GM12878 (cell line): ENCODE data around the gene ZER1. TPM values are rescaled to one million over a fixed set of nuclear protein-coding genes. Genes with fewer than 3 reads are reported as not detected.

Experiments
- ATAC-seq: fragments of 200-7000 bp; cut with Tn5 transposase; 3 replicates; pipeline ENCODE4 v1.9.1; 2020; ENCODE audit warnings: mild to moderate bottlenecking, moderate library complexity
- BruUV-seq: library from RNA; stranded (reverse); fragments of 400-500 nt; replicated peaks from 2 replicates; lab custom pipeline; 2021; lab: Mats Ljungman, UMichigan
- CTCF ChIA-PET: fragments of 300-600 bp; sonication (Branson Sonifier 250); formaldehyde crosslinking; extraction: SDS; loops from one replicate; lab custom pipeline; 2021; ENCODE audit warnings: inconsistent platforms; lab: Yijun Ruan, JAX
- POLR2A ChIA-PET: fragments of 350-600 bp; formaldehyde crosslinking; extraction: SDS; loops from one replicate; lab custom pipeline; 2021; ENCODE audit warnings: inconsistent platforms; lab: Charles Lee
- RAD21 ChIA-PET: fragments of 300-600 bp; sonication (Branson Sonifier 250); formaldehyde crosslinking; loops from one replicate; lab custom pipeline; 2023; ENCODE audit warnings: antibody characterized with exemption; ENCODE audit not compliant: unreplicated experiment; lab: Charles Lee
- SMC1A ChIA-PET: fragments of 300-600 bp; sonication (Branson Sonifier 250); formaldehyde crosslinking; loops from one replicate; lab custom pipeline; 2023; ENCODE audit not compliant: unreplicated experiment, uncharacterized antibody; lab: Charles Lee
- DNase-seq: peaks from one replicate; pipeline ENCODE4 v3.0.0-alpha.2; 2011; ENCODE audit warnings: low read depth, low spot score
- FAIRE-seq: peaks from 3 replicates; lab custom pipeline; 2011; peaks lifted over from hg19 to GRCh38; lab: Jason Lieb, UNC
- H2AFZ ChIP-seq: 2 replicates; pipeline ENCODE4 v1.6.0; 2011; ENCODE audit warnings: low read depth, low read length, control low read depth; ENCODE audit not compliant: control insufficient read depth
- H3K27ac ChIP-seq: 2 replicates; pipeline ENCODE4 v1.5.1; 2011; ENCODE audit warnings: control low read depth; ENCODE audit not compliant: control insufficient read depth, insufficient read depth
- H3K27me3 ChIP-seq, 2 experiments: replicated peaks in 1 of 2; 2 replicates each; pipeline versions ENCODE4 v1.6.0 to v1.6.1; 2011; ENCODE audit warnings: low read length in 1 of 2; ENCODE audit not compliant: control insufficient read depth in 2 of 2, insufficient read depth in 2 of 2
- H3K36me3 ChIP-seq, 2 experiments: 2 replicates each; pipeline ENCODE4 v1.5.1; 2011; ENCODE audit warnings: low read length in 1 of 2; ENCODE audit not compliant: control insufficient read depth in 2 of 2, insufficient read depth in 2 of 2
- H3K4me1 ChIP-seq: 2 replicates; pipeline ENCODE4 v1.6.1; 2011; ENCODE audit warnings: mild to moderate bottlenecking, low read length, moderate library complexity, mixed read lengths; ENCODE audit not compliant: control insufficient read depth, insufficient read depth
- H3K4me2 ChIP-seq: 2 replicates; pipeline ENCODE4 v1.6.0; 2011; ENCODE audit warnings: control low read depth; ENCODE audit not compliant: control insufficient read depth, insufficient read depth
- H3K4me3 ChIP-seq: fragments of 200-600 bp; sonication (generic); 2 replicates; pipeline ENCODE4 v1.5.1; 2016
- H3K79me2 ChIP-seq: 2 replicates; pipeline ENCODE4 v1.6.0; 2011; ENCODE audit warnings: low read length; ENCODE audit not compliant: control insufficient read depth, insufficient read depth
- H3K9ac ChIP-seq: 2 replicates; pipeline ENCODE4 v1.8.0; 2011; ENCODE audit warnings: low read length, control low read depth, mixed read lengths; ENCODE audit not compliant: control insufficient read depth, insufficient read depth
- H3K9me3 ChIP-seq: replicated peaks from 3 replicates; pipeline ENCODE4 v1.5.1; 2011; ENCODE audit warnings: mild to moderate bottlenecking, low read length; ENCODE audit not compliant: control insufficient read depth, insufficient read depth
- H4K20me1 ChIP-seq: 2 replicates; pipeline ENCODE4 v1.6.0; 2011; ENCODE audit not compliant: control insufficient read depth, insufficient read depth
- BCL11A ChIP-seq: IDR thresholded peaks from 2 replicates; pipeline ENCODE4 v1.6.1; 2011; ENCODE audit warnings: low read depth, low read length
- BCL3 ChIP-seq: IDR thresholded peaks from 2 replicates; pipeline ENCODE4 v1.6.1; 2011; ENCODE audit warnings: borderline replicate concordance, low read depth, mild to moderate bottlenecking, moderate library complexity, low read length; ENCODE audit not compliant: insufficient read depth, poor library complexity, severe bottlenecking
- CBX3 ChIP-seq: fragments of 200-600 bp; sonication (generic); IDR thresholded peaks from 2 replicates; pipeline ENCODE4 v1.6.1; 2016; ENCODE audit warnings: low read depth, borderline replicate concordance
- CEBPZ ChIP-seq: fragments of 150-350 bp; IDR thresholded peaks from 2 replicates; pipeline ENCODE4 v1.6.1; 2016; ENCODE audit warnings: low read depth, low read length
- CREB1 ChIP-seq: IDR thresholded peaks from 2 replicates; pipeline ENCODE4 v1.6.1; 2012; ENCODE audit warnings: low read depth, mild to moderate bottlenecking, inconsistent platforms
- HDAC6 ChIP-seq: fragments of 200-600 bp; sonication (generic); IDR thresholded peaks from one replicate; pipeline ENCODE4 v1.8.0; 2017; ENCODE audit warnings: antibody characterized with exemption; ENCODE audit not compliant: unreplicated experiment
- HDGF ChIP-seq: fragments of 450-650 bp; IDR thresholded peaks from 2 replicates; pipeline ENCODE4 v1.6.1; 2016; ENCODE audit warnings: antibody characterized with exemption
- NFYA ChIP-seq: IDR thresholded peaks from 2 replicates; pipeline ENCODE4 v1.6.1; 2011; ENCODE audit warnings: low read depth, mild to moderate bottlenecking, low read length, improper control_type of control experiment, borderline replicate concordance
- PKNOX1 ChIP-seq: fragments of 450-650 bp; IDR thresholded peaks from 2 replicates; pipeline ENCODE4 v1.6.1; 2016; ENCODE audit warnings: mild to moderate bottlenecking
- RCOR1 ChIP-seq: conservative IDR thresholded peaks from 2 replicates; pipeline ENCODE4 v1.6.1; 2012; ENCODE audit warnings: low read depth, low read length, improper control_type of control experiment
- STAT1 ChIP-seq: fragments of 450-650 bp; conservative IDR thresholded peaks from 2 replicates; pipeline ENCODE4 v1.6.1; 2014; ENCODE audit warnings: antibody characterized with exemption, mild to moderate bottlenecking
- SUZ12 ChIP-seq: fragments of 200-600 bp; sonication (generic); IDR thresholded peaks from one replicate; pipeline ENCODE4 v1.6.1; 2018; ENCODE audit warnings: antibody characterized with exemption, mild to moderate bottlenecking; ENCODE audit not compliant: unreplicated experiment
- ZNF207 ChIP-seq: fragments of 450-650 bp; IDR thresholded peaks from 2 replicates; pipeline ENCODE4 v1.6.1; 2014; ENCODE audit warnings: antibody characterized with exemption, mild to moderate bottlenecking, borderline replicate concordance
- WGBS: methylation state at CpG from one replicate; pipeline ENCODE4 v1.1.6; 2016; ENCODE audit warnings: low lambda C conversion rate; ENCODE audit not compliant: insufficient replicate concordance, insufficient coverage; ENCODE audit errors: missing lambda C conversion rate; 5-methylcytosine and 5-hydroxymethylcytosine counted together
- in situ Hi-C: fragments of 300-500 bp; cut with MboI; formaldehyde crosslinking; loops from 9 replicates; pipeline ENCODE4 v1.14.3; 2018; ENCODE audit warnings: mixed read lengths
- intact Hi-C: fragments of 100-400 bp; cut with micrococcal nuclease; formaldehyde crosslinking; loops from one replicate; pipeline ENCODE4 v1.14.2; 2022; ENCODE audit not compliant: unreplicated experiment
- polyA plus RNA-seq, 11 experiments: library from polyadenylated mRNA; depleted of rRNA in 4 of 11; unstranded in 6 of 11; stranded (reverse) in 5 of 11; fragments of >200 nt; fragmentation: Nextera tagmentation in 4 of 11; fragmentation: Illumina TruSeq in 1 of 11; extraction: Ambion mirVana in 4 of 11; extraction: Trizol in 1 of 11; gene quantifications; 1 replicate in 1 of 11; 2 replicates in 10 of 11; pipeline versions ENCODE4 v1.2.1 to v1.2.3, GENCODE V29; 2011 to 2016; ENCODE audit warnings: inconsistent platforms in 2 of 11, missing spikeins in 2 of 11, low read depth in 1 of 11
- total RNA-seq, 4 experiments: library from RNA; depleted of rRNA in 3 of 4; stranded (reverse); fragments of >200 nt in 3 of 4; fragmentation: Illumina TruSeq in 1 of 4; extraction: Trizol in 1 of 4; gene quantifications; 2 replicates each; pipeline versions ENCODE4 v1.2.1 to v1.2.3, GENCODE V29; 2013 to 2021
- TF ChIP-seq, protein P1 (sequence below): fragments of 450-650 bp; IDR thresholded peaks from 2 replicates; pipeline ENCODE4 v1.6.1; 2017; ENCODE audit warnings: mild to moderate bottlenecking, moderate library complexity

Gene ZER1
- total and polyA plus RNA-seq, 10 of the 15 experiments (the other 5 are each of a cell fraction or from before 2014, with no cell fraction given) = 0.32 to 16.9 (median 7.9) TPM

- intact Hi-C loops (loop anchor here (5.0 kb wide), 1 partner anchor 226 kb away; the partner anchor contains the start of genes DOLK and NUP188), in situ Hi-C loops (no loop called here)
- BruUV-seq = no TSS peak
- ATAC-seq (no peak), DNase-seq (no peak), FAIRE-seq (no peak)
- H3K4me2 ChIP-seq = no peak overlapping the region
- ChIA-PET RAD21 (no interaction called here), POLR2A (interaction anchor here (0.5 to 1.4 kb wide), 2 partner anchors 16 to 75 kb away, joined by 3 to 4 read pairs; no protein-coding TSS in a partner anchor), CTCF (no interaction called here), SMC1A (no interaction called here)
- peaks cover 5% of the 10 kb centered on the region for H3K4me1 ChIP-seq
- H3K9me3 ChIP-seq = no peaks in the 10 kb centered on the region
- H3K27ac ChIP-seq = no peak overlapping the region
- no peak overlapping the region for H3K9ac ChIP-seq
- H4K20me1 ChIP-seq = no peaks in the 10 kb centered on the region
- H3K4me3 ChIP-seq = no peak overlapping the region
- H3K79me2 ChIP-seq = peaks cover 20% of the 10 kb centered on the region
- no peak overlapping the region for H2AFZ ChIP-seq
- 95% methylated on average over 22 of the region's 22 CpGs for WGBS
- H3K27me3 ChIP-seq = no peaks in the 10 kb centered on the region
- peaks cover 0 to 4% of the 10 kb centered on the region in 2 experiments; a peak in 2 of 4 replicates for H3K36me3 ChIP-seq
- TF ChIP-seq ZNF207 (no peak), HDGF (no peak), NFYA (no peak), PKNOX1 (no peak), CEBPZ (no peak), HDAC6 (no peak), BCL11A (no peak), BCL3 (no peak), CREB1 (no peak), SUZ12 (no peak), CBX3 (no peak), RCOR1 (no peak), STAT1 (no peak)
- TF ChIP-seq, protein P1, sequence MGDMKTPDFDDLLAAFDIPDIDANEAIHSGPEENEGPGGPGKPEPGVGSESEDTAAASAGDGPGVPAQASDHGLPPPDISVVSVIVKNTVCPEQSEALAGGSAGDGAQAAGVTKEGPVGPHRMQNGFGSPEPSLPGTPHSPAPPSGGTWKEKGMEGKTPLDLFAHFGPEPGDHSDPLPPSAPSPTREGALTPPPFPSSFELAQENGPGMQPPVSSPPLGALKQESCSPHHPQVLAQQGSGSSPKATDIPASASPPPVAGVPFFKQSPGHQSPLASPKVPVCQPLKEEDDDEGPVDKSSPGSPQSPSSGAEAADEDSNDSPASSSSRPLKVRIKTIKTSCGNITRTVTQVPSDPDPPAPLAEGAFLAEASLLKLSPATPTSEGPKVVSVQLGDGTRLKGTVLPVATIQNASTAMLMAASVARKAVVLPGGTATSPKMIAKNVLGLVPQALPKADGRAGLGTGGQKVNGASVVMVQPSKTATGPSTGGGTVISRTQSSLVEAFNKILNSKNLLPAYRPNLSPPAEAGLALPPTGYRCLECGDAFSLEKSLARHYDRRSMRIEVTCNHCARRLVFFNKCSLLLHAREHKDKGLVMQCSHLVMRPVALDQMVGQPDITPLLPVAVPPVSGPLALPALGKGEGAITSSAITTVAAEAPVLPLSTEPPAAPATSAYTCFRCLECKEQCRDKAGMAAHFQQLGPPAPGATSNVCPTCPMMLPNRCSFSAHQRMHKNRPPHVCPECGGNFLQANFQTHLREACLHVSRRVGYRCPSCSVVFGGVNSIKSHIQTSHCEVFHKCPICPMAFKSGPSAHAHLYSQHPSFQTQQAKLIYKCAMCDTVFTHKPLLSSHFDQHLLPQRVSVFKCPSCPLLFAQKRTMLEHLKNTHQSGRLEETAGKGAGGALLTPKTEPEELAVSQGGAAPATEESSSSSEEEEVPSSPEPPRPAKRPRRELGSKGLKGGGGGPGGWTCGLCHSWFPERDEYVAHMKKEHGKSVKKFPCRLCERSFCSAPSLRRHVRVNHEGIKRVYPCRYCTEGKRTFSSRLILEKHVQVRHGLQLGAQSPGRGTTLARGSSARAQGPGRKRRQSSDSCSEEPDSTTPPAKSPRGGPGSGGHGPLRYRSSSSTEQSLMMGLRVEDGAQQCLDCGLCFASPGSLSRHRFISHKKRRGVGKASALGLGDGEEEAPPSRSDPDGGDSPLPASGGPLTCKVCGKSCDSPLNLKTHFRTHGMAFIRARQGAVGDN = no peak
Measured at GRCh38 chr9:128720841-128721486, 50.8 kb downstream of the ZER1 start.
